ENCODE data around the gene CLRN2.

CLRN2 gene, protein sequence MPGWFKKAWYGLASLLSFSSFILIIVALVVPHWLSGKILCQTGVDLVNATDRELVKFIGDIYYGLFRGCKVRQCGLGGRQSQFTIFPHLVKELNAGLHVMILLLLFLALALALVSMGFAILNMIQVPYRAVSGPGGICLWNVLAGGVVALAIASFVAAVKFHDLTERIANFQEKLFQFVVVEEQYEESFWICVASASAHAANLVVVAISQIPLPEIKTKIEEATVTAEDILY

DNA sequence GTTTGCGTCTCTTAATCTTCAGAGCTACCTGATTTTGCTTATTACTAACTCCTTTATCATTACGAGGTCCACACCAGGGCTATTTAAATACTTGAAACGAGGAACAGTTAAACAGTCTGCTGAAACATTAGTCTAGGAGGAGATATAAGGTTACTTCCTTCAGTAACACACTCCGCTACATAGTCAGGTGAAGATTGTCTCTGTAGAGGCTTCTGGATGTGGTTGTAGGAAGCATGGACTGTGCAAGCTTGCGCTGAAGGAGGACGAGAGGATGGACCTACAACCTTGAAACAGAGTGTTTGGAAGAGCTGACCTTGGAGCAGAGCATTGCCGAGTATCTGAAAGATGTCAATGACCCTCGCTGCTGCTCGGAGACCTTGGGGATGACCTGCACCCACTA lies at the start of gene CLRN2:
TSS of gene CLRN2 (plus strand) at position 301 of the 400 bp plus-strand sequence. CDS start 102 bp downstream, outside the sequence.
- no peak for DNase-seq (ENCODE audit: low read depth)

DNA sequence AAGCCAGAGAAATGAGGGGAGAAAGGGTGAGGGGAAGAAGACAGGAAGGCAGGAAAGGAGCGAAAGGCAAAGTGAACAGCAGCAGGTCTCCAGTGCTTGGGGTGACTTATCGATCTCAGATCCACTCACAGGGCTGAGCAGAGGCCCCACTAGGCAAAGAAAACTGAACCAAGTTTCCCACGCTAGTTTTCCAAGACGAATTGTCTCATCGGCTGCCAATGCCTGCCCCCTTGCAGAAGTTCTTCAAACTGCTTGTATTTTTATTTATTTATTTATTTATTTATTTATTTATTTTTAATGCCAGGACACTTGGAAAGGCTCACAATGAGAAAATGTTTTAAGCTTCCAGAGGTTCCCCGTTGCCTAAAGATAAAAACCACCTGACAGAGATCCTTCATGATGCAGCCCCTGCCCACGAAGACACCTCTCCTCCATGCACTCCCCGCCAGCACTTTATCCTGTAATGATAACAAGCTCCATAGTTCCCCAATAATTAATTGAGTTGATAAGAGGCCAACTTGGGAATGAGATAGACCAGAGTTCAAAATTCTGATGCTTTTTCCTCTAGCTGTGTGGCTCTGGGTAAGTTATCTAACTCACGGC lies 46.2 kb upstream of the CLRN2 start:
- no peak for DNase-seq (ENCODE audit: low read depth)

DNA sequence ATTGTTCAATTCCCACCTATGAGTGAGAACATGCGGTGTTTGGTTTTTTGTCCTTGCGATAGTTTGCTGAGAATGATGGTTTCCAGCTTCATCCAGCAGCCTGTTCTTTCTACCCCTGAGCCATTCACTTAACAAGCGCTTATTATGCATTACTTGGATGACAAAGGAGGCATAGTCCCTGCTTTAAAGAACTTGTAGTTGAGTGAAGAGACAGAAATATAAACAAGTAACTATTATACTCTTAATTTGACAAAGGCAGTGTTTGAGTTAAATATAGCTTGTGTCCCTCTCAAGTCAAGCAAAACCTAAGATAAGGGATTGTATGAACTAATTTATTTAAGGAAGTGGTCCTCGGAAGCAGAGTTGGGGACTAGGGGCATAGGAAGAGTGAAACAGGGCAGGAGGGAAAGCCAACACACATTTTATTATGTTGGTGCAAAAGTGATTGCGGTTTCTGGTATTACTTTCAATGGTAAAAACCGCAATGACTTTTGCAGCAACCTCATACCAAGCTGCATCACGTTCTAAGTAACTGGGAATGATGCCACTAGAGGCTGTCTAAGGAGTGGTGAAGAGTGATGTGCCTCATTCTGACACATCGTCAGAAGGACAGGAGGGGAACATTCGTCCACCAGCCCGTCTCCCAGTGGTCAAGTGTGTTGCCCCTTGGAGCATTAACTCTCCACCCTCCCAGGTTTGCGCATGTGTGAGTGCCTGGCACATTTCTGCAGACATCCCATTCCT lies 44.9 kb upstream of the CLRN2 start:
- no peak for DNase-seq (ENCODE audit: low read depth)

DNA sequence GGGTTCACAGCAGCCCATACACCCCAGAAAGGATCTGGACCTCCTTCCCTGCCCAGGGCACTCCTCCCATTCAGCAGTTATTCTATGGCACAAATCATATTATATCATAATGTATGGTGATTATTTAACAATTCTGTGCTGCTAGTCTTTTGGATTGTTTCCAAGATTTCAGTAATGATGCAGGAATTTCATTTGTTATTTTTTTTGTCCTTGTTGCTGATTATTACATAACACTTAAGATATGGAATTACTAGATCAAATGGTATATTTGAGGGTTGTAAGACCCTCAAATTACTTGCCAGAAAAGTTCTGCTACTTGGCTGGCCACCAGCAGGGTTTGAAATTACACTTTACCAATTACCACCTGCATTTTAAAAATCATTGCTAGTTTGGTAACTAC lies 39.5 kb upstream of the CLRN2 start:
- no peak for DNase-seq (ENCODE audit: low read depth)

DNA sequence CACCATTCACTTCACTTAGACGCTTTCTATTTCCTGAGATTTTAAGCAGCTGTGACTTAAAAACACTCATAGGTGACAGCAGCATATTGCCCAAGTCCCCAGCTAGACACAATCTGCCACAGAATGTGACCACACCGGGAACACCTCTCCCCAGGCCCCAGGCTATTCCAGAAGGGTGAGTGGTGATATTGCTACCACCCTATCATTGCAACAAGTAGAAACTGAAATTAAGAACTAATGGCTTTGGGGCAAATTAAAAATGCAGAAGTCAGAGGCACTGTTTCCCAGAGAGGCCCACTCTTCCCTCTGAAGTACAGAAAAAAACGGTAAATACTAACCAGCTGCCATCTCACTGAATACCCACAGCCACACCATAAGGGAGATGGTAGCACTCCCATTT lies 38.1 kb upstream of the CLRN2 start:
- no peak for DNase-seq (ENCODE audit: low read depth)

DNA sequence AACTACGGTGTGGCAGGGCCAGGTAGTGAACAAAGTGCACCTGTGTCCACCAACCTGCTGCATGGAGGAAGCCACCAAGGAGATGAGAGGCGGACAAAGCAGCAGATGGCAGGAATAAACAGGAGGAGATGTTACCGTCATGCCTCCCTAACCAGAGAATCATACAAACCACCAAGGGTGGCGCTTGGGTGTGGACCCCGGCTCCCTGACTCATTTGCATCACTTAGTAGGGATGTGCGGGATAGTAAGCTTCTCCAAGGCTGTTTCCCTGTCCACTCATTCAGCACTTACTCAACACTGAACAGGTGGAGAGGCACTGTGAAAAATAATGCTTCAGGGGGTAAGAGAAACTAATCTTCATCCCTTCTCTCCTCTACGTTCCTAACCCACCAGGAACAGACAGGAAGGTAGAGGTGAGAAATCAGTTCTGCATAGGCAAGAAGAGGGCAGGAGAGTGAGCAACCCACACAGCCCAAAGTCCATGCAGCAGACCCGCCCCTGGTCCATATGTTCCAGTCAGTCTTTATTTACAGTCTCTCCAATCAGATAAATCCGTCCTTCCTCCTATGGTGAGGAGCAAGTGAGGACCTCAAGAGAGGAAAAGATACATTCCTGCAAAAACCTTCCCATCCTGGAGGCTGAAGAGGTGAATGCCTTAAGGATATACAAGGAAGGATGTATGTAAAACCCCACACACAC lies 37.0 kb upstream of the CLRN2 start:
- DNase-seq (ENCODE audit: low read depth): no peak

DNA sequence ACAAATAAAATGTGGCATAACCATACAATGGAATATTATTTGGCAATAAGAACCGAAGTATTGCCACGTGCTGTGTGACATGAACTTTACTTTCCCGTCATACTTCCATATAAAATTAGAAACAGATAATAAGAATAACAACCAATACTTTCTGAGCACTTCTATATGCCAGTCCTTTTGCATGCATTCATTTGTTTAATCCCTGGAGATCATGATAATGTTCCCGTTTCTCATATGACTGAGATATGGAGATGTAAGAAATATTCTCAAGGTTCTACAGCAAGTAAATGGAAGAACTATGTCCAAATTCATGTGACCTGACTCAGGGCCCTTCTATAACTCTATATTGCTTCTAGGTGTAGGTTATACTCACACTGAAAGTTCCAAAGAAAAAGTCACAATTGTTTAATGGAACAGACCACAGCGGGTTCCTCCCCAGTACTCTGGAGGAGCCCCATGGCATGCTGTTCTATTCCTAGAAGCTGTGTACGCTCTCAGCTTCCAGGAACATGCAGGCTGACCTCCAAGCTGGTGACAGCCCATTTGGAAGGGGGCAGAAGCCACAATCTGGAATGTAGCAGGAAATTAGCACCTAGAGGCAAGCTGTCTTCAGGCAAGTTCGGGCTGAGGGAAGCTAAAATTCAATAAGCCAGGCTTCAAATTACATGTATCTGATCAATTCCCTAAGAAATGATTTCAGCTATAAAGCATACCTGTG lies 34.6 kb upstream of the CLRN2 start:
- no peak for DNase-seq (ENCODE audit: low read depth)

DNA sequence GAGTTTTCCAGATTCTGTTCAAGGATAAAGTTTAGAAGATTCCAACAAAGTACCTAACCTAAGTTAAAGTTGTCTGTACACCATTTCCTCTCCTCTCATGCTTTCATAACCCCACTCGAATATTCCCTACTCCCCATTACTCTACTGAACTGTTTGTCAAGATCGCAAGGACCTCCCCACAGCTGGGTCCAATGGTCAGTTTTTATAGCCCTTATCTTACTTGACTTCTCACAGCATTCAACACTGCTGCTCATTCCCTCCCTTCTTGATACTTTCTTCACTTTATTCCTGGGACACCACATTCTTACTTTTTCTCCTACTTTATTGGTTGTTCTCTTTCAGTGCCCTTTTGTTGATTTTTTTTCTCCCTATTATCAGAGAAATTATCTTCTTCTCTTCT lies 34.0 kb upstream of the CLRN2 start:
- DNase-seq (ENCODE audit: low read depth): no peak

DNA sequence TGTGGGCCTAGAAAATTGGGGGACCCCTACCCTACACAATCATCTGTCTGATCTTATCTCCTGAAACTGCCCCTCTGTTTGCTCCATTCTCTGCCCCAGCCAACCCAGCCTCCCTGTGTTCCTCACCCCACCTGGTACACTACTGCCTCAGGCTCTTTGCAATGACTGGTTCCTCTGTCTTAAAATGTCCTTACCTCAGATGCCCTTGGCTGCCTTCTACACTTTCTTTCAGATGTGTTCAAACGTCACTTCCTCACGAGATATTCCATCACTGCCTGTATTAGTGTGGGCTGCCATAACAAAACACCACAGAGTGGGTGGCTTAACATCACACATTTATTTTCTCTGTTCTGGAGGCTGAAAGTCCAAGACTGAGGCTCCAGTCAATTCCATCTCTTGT lies 32.2 kb upstream of the CLRN2 start:
- DNase-seq (ENCODE audit: low read depth): no peak

DNA sequence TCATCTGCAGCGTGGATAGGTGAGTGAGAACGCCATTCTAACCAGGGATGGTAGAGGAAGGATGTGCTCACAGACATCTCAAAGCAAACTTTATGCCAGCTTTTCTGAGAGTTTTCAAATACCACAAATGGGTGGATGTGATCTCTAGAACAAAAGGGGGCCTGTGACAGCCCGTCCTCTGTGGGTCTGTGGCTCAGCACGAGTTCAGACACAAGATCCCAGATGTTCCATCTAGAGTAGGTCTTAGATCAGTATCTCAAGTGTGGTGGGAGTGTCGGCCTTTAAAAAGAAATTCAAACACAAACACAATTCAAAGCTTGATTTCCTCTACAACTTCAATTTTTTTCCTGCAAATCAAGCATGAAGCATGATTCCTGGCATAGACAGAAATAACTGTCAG lies 25.8 kb upstream of the CLRN2 start:
- DNase-seq (ENCODE audit: low read depth): no peak

DNA sequence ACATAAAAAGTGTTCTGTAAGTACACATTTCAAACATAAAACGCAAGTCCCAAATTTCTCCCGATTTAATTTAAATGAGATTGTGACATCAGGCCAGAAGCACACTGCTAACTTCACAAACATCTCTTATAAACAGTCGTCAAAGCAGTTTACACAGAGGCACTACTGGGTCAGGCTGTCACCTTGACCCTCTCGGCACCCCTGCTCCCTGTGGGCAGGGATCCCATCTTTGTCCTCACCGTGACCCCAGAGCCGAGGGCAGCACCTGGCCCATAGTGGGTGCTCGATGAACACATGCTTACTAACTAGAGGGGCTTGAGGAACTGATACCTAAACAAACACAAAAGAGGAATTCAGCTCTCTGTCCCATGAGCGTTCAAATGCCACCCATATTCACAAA lies 25.2 kb upstream of the CLRN2 start:
- no peak for DNase-seq (ENCODE audit: low read depth)

DNA sequence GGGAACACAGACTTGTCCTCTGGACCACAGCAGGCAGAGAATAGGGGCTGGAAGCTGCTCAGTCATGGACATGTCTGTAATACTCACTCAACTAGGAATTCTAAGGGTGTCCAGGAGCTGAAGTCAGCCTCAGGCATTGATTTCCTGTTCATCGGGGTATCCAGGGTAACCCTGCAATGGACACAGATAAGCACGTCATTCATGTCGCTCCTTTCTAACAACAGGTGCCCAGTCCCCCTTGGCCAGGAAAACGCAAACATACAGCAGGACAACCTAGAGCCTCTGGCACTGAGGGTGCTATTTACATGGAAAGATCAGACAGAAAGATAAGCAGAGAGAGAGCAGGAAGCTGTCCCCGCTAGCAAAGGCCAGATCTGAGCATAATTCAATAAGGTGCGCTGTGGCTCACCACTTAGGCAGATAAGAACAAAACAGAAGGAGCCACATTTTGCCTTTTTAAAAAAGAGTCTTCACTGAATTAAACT lies 24.3 kb upstream of the CLRN2 start:
- no peak for DNase-seq (ENCODE audit: low read depth)

DNA sequence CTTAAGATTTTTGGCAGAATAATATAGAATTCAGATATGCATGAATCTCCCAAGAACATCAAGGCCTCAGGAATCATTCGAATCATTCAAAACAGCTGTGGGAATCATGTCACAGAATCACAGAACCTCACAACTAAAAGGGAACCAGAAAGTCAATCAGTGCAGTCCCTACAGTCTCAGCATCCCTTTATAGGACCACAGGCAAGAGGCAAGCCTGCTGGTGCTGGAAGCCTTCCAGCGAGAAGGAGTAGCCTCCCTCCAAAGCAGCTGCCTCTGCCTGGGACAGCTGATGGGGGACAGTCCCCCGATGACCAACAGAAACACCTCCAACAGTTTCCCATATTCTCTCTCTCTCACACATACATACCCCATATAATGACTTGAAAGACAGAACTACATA lies 23.8 kb upstream of the CLRN2 start:
- DNase-seq (ENCODE audit: low read depth): no peak

DNA sequence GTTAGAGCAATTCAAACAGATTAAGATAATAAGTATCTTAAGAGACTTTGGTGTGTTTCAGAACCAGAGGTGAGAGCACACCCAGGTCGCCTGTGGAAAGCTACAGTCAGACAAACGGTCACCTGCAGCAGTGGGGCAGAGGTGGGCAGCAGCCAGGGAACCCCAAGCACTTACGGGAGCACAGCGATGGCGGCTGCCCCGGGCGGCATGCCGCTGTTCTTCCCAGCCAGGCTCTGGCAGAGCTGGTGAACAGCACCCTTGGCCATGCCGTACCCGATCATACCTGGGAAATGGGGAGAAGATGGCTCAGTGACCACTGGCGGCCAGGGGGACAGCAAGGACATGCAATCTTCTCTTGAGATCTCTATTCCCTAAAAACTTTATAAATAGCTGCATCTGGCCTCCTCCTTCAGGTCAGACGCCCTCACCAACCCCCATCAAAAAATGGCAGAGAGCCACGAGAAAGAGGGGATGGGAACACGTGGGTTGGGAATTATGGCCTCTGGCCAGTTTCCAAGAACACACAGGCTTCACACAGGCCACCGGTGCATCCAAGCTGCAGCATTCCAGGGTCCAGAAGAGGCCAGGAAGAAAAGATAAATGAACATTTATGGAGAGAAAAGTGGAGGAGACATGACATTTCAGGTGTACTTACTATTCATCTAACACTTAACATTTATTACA lies 22.8 kb upstream of the CLRN2 start:
- no peak for DNase-seq (ENCODE audit: low read depth)

DNA sequence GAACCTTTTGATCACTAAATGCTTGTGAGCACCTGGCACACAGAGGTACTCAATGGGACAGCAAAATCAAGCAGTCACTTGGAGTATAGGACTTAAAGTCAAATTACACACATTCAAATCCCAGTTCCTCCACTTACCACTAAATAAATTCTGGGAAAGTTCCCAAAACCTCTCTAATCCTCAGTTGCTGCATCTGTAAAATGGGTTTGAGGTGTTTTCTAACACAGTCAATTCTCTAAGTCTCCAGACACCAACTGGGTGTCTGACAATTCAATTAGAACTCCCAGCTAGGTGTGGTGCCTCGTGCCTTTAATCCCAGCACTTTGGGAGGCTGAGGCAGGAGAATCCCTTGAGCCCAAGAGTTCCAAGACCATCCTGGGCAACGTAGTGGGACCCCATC lies 22.1 kb upstream of the CLRN2 start:
- DNase-seq (ENCODE audit: low read depth): no peak

DNA sequence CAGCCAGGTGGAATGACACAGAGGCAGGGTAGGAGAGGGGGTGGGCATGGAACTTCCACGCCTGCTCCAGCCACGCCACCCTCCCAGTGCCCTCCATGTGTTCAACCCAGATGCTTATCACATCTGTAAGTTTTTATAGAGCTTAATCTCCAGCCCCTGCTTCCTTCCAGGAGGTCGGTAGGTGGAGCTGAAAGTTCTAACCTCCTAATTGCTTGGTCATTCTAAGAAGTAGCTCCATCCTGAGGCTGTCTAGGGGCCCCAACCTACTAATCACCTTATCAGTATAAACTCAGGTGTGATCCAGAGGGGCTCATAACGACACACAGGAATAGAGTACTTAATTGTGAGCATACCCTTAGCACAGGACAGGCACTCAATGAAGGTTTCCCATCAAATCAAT lies 21.3 kb upstream of the CLRN2 start:
- DNase-seq (ENCODE audit: low read depth): no peak

DNA sequence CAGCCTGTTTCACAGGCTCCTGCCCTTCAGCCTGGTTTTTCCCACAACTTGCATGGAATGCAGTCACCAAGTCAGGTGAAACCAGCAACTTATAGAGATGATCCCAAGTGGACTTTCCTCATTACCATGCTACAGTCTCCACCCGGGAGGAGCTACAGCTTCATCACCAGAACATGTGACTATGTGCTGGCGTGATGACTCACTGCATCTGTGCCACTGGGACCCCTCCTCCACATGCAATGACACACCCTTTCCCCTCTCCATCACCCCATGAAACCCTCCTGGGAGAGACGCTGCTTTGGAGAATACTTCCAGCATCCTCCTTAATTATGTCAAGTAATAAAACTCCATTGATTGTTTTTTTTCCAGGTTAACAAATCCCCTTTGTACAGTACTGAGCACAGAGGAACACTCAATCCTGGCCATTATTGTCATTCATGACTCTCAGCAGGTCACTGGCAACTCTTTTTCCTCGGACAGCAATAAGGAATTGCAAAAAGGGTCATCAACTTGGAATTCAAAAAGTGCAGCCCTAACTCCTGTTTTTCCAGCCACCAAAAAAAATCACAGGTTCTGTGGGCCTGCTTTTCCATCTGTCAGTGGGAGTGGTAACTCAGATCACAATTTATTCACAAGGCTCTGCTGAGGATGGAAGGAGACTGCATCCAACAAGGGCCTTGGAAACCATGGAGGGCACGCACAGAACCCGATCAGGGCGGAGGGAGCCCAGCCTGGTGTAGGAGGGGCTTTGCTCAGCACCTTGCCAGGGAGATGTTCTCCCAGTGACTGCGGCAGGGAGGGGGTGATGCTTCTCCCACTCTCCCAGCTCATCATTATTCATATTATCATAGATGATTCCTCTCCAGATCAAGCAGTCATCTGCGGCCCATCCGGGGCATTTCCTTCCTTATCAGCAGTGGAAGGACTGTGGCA lies 20.4 kb upstream of the CLRN2 start:
- no peak for DNase-seq (ENCODE audit: low read depth)

DNA sequence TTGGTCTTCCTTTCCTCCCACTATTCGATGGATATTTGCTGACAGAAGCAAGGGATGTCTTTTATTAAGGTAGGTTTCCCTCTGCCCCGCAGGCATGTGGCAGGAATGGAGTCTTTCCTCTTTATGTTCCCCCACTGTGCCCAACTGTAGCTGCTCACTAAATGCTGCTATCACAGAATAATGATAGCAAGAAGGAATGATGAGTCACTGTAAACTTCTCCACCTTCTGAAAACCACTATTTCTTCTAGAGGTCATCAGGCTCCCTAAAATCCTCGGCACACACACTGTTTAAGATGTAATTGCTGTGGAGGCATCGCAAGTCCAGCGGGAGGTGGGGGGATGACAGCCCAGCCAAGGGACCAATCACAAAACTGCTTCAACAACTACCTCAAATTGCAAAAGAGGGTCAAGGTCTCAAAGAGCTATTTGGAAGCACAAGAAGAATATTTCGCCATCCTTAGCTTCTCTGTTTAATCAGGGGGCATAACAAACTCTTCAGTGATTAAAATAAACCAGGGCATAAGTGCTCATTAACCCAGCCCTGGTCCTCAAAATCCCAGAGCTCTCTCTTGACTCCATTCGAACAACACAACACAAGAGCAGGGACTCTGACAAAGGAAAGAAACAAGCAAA lies 17.0 kb upstream of the CLRN2 start:
- DNase-seq (ENCODE audit: low read depth): no peak

DNA sequence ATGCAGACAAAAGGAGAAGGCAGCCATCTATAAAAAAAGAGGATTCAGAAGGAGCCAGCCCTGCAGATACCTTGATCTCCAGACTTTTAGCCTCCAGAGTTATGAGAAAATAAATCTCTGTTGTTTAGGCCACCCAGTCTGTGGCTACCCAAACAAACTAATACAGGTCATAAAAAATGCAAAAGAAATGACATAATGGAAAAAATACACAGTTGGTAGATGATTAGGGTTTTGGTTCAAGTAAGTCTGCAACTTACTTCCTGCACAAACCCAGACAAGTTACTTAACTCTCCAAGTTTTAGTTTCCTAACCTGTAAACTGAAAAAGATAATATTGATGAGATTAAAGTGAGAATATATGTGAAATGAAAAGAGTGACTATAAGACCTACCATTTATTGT lies 14.4 kb upstream of the CLRN2 start:
- no peak for DNase-seq (ENCODE audit: low read depth)

DNA sequence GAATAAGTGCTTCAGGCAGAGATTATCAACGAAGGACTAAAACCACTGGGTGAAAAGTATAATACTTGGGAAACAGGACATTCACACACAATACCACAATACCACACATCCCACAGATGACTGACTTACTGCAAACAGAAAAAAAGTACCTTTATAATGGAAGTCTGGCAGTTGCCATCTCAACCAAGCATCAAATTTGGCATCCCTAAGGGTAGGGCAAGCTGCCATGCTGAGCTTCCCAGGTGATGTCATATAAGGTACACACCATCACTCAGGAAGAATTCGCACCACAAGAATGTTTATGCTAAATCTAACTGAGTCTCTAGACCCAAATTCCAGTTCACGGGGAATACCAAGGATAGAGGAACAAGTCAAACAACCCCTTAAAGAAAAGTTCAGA lies 12.2 kb upstream of the CLRN2 start:
- no peak for DNase-seq (ENCODE audit: low read depth)
